GM18499 (cell line): ENCODE measurements around the gene LIMA1.
"Not testable (repeated sequence)": the region's sequence is repeated elsewhere in the genome, so short reads cannot be mapped to it uniquely, and the experiment has no call there.

Experiments
- ATAC-seq: cut with Tn5 transposase; IDR thresholded peaks from one replicate; pipeline ENCODE4 v1.9.1; 2021; ENCODE audit warnings: moderate number of reproducible peaks; ENCODE audit not compliant: insufficient read depth, unreplicated experiment

Gene LIMA1

DNA sequence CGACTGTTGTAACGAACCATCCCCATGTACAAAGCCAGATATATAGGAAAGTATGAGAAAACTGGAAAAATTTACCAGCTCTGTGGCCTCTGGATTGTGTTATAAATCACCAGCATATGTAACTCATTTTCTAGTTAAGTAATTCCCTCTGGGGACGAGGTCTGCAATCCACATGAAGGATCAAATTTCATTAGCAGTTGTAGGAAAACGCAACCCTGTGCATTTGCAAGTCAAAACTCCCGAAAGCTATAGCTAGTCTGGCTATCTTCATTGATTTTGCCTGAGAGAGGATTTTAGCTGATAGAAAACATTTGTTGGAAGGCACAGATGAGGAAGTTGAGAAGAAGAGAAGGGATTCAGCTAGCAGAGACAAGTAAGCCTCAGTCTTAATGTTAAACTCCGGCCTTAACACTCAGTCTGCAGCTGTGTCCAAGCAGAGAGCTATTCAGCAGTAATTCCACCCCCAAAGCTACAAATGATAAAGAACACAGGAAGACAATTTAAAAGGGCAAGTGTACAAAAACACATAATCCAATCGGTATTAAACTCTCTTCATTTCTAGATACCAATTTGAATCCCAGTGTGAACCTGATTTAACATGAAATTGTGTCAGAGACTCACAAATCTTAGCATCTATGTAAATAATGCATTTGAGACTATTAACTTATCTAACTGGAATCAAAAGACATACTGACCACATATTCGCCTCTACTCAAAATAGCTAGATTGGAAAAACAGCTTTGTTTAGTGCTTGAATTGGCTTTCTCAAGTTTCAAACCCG is 61.9 kb downstream of the LIMA1 start:
- ATAC-seq, result no peak

GRCh38 chr12:50220363-50220995 is 62.8 kb downstream of the LIMA1 start:
- ATAC-seq, result no peak

- no peak for ATAC-seq
Observed at GRCh38 chr12:50219544-50219943, 63.8 kb downstream of the LIMA1 start.

DNA sequence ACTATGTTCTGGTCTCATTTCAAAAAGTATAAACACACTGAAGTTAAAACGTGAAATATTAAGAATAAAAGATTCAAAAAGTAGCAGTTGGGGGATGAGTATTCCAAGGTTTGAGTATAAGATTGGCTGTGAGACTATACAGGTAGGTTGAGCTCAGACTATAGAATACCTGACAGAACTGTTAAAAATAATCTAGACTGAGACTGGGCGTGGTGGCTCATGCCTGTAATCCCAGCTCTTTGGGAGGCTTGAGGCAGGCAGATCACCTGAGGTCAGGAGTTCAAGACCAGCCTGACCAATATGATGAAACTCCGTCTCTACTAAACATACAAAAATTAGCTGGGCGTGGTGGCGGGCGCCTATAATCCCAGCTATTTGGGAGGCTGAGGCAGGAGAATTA is 64.3 kb downstream of the LIMA1 start:
- not testable (repeated sequence) for ATAC-seq

DNA sequence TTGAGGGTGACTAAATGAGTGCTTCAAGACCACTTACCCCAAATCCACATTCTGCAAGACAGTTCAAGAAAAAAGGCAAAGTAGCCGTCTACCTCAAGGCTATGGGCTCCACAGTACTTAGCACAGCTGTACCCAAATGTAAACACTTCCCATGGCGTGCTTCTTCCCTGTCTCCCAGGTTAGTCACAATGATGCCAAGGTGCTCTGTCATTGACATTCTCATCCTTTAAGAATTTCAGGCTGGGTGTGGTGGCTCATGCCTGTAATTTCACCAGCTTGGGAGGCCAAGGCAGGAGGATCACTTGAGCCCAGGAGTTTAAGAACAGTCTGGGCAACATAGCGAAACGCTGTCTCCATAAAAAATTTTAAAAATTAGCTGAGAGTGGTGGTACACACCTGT is 64.9 kb downstream of the LIMA1 start:
- ATAC-seq, result no peak

DNA sequence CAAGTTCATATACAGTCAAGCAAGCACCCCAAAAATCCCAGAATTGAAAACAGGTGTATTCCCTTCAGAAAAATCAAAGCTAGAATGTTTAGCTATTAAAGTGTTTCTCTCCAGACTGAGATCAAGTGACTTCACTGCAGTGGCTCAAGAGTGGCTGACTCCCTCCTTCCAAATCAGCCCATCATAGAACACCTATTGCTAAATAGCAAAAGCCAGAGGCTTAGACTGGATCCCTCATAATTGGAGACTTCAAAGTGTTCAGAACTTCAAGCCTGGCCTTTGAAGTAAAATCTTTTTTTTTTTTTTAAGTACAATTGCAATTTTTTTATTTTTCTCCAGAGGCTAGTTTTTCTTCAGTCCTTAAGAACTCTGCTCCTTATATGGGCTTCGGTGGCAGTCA is 66.1 kb downstream of the LIMA1 start:
- ATAC-seq, result no peak

- ATAC-seq, result no peak
Observed at GRCh38 chr12:50215033-50215432, 68.3 kb downstream of the LIMA1 start.

DNA sequence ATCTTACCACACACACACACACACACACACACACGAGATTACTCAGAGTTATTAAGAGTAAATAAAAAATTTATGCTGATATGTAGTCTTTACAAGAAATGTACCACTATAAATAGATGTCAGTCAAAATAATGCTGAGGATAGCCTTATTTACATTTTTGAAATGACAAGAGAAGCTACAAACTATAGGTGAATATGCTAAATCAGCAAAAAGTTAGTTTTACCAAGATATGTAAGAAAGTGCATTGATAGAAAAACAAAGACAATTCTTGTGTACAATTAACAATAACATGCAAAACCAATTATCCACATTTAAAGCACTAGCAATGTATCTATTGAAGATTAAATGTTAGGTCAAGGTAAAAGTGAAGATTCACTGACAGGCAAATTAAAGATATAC is 69.3 kb downstream of the LIMA1 start:
- no peak for ATAC-seq

DNA sequence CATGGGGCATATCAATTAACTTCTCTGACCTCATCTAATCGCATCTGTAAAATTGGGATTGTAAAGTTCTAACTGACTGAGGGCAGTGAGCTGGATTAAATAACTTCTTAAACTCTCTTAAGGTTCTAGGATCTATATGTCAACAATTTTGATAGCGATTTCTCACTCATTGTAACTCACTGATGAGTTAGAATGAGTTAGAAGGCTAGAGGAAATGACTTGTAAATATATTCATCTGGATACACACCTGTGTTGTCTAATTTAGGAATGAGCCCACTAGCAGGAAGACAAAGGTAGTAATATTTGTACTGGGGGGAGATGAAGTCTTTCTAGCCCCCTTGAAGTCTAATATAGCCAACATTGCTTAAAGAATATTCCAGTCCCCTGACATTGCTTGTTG is 69.9 kb downstream of the LIMA1 start:
- ATAC-seq, result no peak

- ATAC-seq, result no peak
Observed at GRCh38 chr12:50212071-50212467, 71.3 kb downstream of the LIMA1 start.

GRCh38 chr12:50211392-50212070 is 71.8 kb downstream of the LIMA1 start:
- ATAC-seq, result no peak

- no peak for ATAC-seq
Observed at GRCh38 chr12:50207424-50207823, 75.9 kb downstream of the LIMA1 start.

- ATAC-seq, result no peak
Observed at GRCh38 chr12:50205648-50206047, 77.7 kb downstream of the LIMA1 start.

- no peak for ATAC-seq
Observed at GRCh38 chr12:50203691-50204090, 79.6 kb downstream of the LIMA1 start.

- no peak for ATAC-seq
Observed at GRCh38 chr12:50201987-50202521, 81.3 kb downstream of the LIMA1 start.

DNA sequence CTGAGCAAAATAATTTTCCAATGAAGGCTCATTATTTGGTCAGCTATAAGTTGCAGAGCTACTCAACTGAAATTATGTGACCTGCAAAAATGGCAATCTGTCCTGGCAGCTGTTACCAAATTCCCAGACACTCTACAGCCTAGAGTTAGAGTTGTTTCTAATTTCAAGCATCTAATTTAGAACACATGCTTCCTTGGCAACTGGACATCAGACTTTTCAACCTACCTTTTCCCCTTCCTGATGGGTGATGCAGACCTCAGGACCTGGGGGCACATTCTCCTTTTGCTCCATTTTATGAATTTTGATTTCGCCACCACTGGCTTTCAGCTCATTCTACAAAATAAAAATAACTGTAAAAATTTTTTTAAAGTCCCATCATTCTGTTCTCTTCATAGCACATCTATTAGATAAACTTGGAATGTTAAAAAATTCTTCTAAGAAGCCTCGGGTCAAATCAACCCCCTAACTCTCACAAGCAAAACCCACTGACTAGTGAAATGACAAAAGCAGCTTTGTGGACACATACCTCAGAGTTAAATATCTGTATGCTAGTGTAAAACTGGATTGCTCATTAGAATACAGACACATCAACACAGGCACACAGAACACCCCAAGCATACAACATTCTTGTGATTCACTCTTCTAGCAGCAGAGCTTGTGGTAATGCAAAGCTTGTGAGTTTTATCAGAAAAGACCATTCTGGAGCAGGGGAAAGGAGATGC is 82.6 kb downstream of the LIMA1 start:
- no peak for ATAC-seq

- ATAC-seq, result no peak
Observed at GRCh38 chr12:50198829-50199228, 84.5 kb downstream of the LIMA1 start.

DNA sequence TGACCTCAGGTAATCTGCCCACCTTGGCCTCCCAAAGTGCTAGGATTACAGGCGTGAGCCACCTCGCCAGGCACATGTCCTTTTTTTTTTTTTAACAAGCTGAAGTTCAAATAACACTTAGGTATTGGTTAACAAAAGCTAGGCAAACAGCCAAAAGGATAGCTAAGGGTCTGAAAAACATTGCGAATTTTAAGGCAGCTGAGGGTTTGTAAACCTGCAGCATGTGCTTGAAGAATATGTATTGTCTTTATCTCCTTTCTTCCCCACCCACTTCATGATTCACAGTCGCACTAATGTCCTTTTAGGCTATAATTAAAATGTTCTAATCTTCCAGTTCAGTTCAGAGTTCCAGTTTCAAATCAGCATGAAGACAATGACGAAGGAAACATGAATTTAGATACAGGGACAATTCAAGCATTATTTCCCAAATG is 86.0 kb downstream of the LIMA1 start:
- ATAC-seq, result no peak

DNA sequence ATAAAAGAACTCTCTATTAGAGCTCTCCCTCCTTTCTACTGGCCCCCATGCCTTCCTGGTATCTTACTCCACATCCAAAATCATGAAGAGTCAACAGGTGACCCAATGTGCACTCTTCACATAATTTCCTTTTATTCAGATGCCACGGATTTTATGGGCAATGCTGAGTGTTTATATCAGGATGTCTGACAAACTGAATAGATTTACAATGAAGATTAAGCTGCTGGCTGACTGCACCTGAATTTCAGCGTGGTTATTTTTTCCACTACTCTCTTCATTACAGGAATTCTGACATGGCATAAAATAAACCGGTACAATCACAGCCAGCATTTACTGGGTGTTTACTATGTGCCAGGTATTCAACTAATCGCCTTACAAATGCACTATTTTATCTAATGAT is 86.8 kb downstream of the LIMA1 start:
- ATAC-seq, result no peak

DNA sequence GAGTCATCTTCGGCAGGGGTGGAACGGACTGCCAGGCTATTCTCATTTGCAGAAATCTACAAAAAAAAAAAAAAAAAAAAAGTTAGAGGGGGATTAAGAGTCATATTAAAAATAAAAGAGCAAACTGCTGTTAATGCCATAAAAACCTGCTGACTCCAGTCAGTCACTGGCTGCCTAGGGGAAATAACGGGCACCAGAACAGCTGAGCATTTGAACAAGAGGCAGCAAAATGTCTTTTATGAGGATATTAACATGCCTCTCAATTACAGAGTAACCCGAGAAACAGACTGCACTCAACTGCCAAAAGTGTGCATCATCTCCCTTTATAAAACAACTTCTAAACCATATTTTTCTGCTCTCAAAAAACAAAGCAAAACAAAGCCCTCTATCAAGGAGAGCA is 87.5 kb downstream of the LIMA1 start:
- ATAC-seq, result no peak

DNA sequence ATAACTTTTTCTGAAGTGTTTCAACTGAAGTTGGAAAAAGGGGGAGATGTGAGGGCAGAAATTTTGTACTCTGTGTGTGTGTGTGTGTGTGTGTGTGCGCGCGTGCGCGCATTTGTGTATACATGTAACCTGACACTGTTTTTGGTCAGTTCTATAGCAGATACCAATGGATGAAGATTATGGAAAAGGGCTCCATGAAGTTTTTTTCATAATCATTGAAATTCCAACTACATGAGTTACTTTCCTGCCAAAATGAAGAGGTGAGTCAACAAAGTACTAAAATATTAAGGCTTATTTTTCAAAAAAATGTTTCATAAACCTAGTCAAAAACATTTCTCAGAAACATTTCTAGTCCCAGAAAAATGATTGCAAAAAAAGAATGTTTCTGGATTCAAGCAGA is 90.4 kb downstream of the LIMA1 start:
- no peak for ATAC-seq
